HG03280 (cell line): ENCODE data around the gene YTHDF1.
"Not testable (repeated sequence)": the region's sequence is repeated elsewhere in the genome, so short reads cannot be mapped to it uniquely, and the experiment has no call there.

Experiments
- ATAC-seq: cut with Tn5 transposase; IDR thresholded peaks from one replicate; pipeline ENCODE4 v1.9.1; 2021; ENCODE audit warnings: mild to moderate bottlenecking, moderate library complexity; ENCODE audit not compliant: unreplicated experiment

The YTHDF1 gene

GRCh38 chr20:63216041-63216848 is at the start of gene YTHDF1:
Gene YTHDF1, minus strand, starts transcription at chr20:63216131. Its CDS starts 239 bp downstream, at chr20:63215892.
- ATAC-seq = peak; percentile 88

GRCh38 chr20:63264519-63264918 is 48.6 kb upstream of the YTHDF1 start:
- ATAC-seq = no peak

GRCh38 chr20:63264000-63264399 is 48.1 kb upstream of the YTHDF1 start:
- ATAC-seq = no peak

- no peak for ATAC-seq
Observed at GRCh38 chr20:63262836-63263235, 46.9 kb upstream of the YTHDF1 start.

GRCh38 chr20:63261795-63262528 is 46.0 kb upstream of the YTHDF1 start:
- ATAC-seq = no peak

- no peak for ATAC-seq
Observed at GRCh38 chr20:63261060-63261794, 45.3 kb upstream of the YTHDF1 start.

GRCh38 chr20:63260521-63260920 is 44.6 kb upstream of the YTHDF1 start:
- no peak for ATAC-seq

GRCh38 chr20:63259734-63260460 is 44.0 kb upstream of the YTHDF1 start:
- no peak for ATAC-seq

- ATAC-seq = no peak
Observed at GRCh38 chr20:63258781-63259180, 42.9 kb upstream of the YTHDF1 start.

- no peak for ATAC-seq
Observed at GRCh38 chr20:63257629-63258028, 41.7 kb upstream of the YTHDF1 start.

- no peak for ATAC-seq
Observed at GRCh38 chr20:63256954-63257353, 41.0 kb upstream of the YTHDF1 start.

- ATAC-seq = no peak
Observed at GRCh38 chr20:63255931-63256704, 40.2 kb upstream of the YTHDF1 start.

GRCh38 chr20:63254606-63255384 is 38.9 kb upstream of the YTHDF1 start:
- ATAC-seq = no peak

- no peak for ATAC-seq
Observed at GRCh38 chr20:63254232-63254605, 38.3 kb upstream of the YTHDF1 start, which contains the start of gene NKAIN4. Gene NKAIN4, minus strand, starts transcription at chr20:63254463. Its CDS starts 13 bp downstream, at chr20:63254450.

GRCh38 chr20:63253438-63254231 is 37.7 kb upstream of the YTHDF1 start:
- ATAC-seq = no peak

GRCh38 chr20:63253065-63253437 is 37.1 kb upstream of the YTHDF1 start:
- ATAC-seq = no peak

- ATAC-seq = no peak
Observed at GRCh38 chr20:63252284-63252711, 36.4 kb upstream of the YTHDF1 start.

- not testable (repeated sequence) for ATAC-seq
Observed at GRCh38 chr20:63251350-63251749, 35.4 kb upstream of the YTHDF1 start.
